HL-60 (cell line): ENCODE data around the gene FOXI1.

ENCODE experiments used
- DNase-seq, 2 experiments: peaks; one replicate each; pipeline ENCODE4 v3.0.0-alpha.2; 2010 to 2020; ENCODE audit warnings: low read depth in 1 of 2, low spot score in 1 of 2
- H3K27ac ChIP-seq: fragments of 250-450 bp; sonication (Bioruptor Pico); replicated peaks from 2 replicates; pipeline ENCODE4 v1.5.1; 2020; ENCODE audit warnings: mild to moderate bottlenecking, moderate library complexity
- H3K27me3 ChIP-seq: fragments of 250-450 bp; sonication (Bioruptor Pico); 2 replicates; pipeline ENCODE4 v1.5.1; 2021; ENCODE audit warnings: mild to moderate bottlenecking, moderate library complexity; ENCODE audit not compliant: insufficient read depth, poor library complexity, severe bottlenecking
- H3K4me3 ChIP-seq: replicated peaks from 2 replicates; pipeline ENCODE4 v1.5.1; 2011; ENCODE audit warnings: mild to moderate bottlenecking, control low read depth, low read length; ENCODE audit not compliant: insufficient read depth
- CTCF ChIP-seq: IDR thresholded peaks from one replicate; pipeline ENCODE4 v1.5.1; 2011; ENCODE audit warnings: low read length, control low read depth, inconsistent platforms; ENCODE audit not compliant: insufficient read depth
- GABPA ChIP-seq: IDR thresholded peaks from 2 replicates; pipeline ENCODE4 v1.6.1; 2012; ENCODE audit warnings: low read depth
- POLR2AphosphoS5 ChIP-seq: IDR thresholded peaks from 2 replicates; pipeline ENCODE4 v1.6.1; 2012; ENCODE audit warnings: low read depth
- REST ChIP-seq: IDR thresholded peaks from 2 replicates; pipeline ENCODE4 v1.6.1; 2012; ENCODE audit warnings: low read depth; ENCODE audit not compliant: insufficient replicate concordance
- SPI1 ChIP-seq: IDR thresholded peaks from 2 replicates; pipeline ENCODE4 v1.6.1; 2012; ENCODE audit warnings: low read depth, mild to moderate bottlenecking, borderline replicate concordance

The FOXI1 gene

GRCh38 chr5:170126626-170127025 is 20.9 kb downstream of the FOXI1 start:
- TF ChIP-seq CTCF, result no peak
- TF ChIP-seq SPI1, result no peak
- TF ChIP-seq POLR2AphosphoS5, result no peak
- TF ChIP-seq GABPA, result no peak
- TF ChIP-seq REST, result no peak
- no peak for DNase-seq
- Histone ChIP-seq H3K4me3 (no peak overlapping the region), H3K27me3 (peaks cover 5% of the 10 kb centered on the region), H3K27ac (no peak overlapping the region)

GRCh38 chr5:170131235-170131634 is 25.5 kb downstream of the FOXI1 start:
- Histone ChIP-seq H3K27me3 (peaks cover 5% of the 10 kb centered on the region), H3K4me3 (no peak overlapping the region), H3K27ac (no peak overlapping the region)
- DNase-seq, result no peak
- TF ChIP-seq POLR2AphosphoS5 (no peak), SPI1 (no peak), REST (no peak), CTCF (no peak), GABPA (no peak)

GRCh38 chr5:170132269-170132975 is 26.7 kb downstream of the FOXI1 start:
- H3K4me3 ChIP-seq, result no peak overlapping the region
- no peak for DNase-seq
- no peak overlapping the region for H3K27ac ChIP-seq
- peaks cover 5% of the 10 kb centered on the region for H3K27me3 ChIP-seq
- TF ChIP-seq SPI1 (no peak), REST (no peak), POLR2AphosphoS5 (no peak), CTCF (no peak), GABPA (no peak)
